G401.6 (cell line): Measurements from ENCODE around the gene SPECC1.
"Not testable (repeated sequence)": the region's sequence is repeated elsewhere in the genome, so short reads cannot be mapped to it uniquely, and the experiment has no call there.

Experiments
- FAIRE-seq: peaks from 2 replicates; lab custom pipeline; 2012; peaks lifted over from hg19 to GRCh38; lab: Jason Lieb, UNC

The SPECC1 gene

GRCh38 chr17:20241855-20242254 is 232.7 kb downstream of the SPECC1 start:
- FAIRE-seq: no peak

- FAIRE-seq: no peak
Observed at GRCh38 chr17:20242271-20242670, 233.1 kb downstream of the SPECC1 start.

GRCh38 chr17:20243524-20243923 is 234.4 kb downstream of the SPECC1 start:
- no peak for FAIRE-seq

GRCh38 chr17:20244671-20245070 is 235.5 kb downstream of the SPECC1 start:
- FAIRE-seq: no peak

GRCh38 chr17:20246692-20247091 is 237.5 kb downstream of the SPECC1 start:
- FAIRE-seq: no peak

- FAIRE-seq: no peak
Observed at GRCh38 chr17:20253323-20253722, 244.2 kb downstream of the SPECC1 start.

- FAIRE-seq: no peak
Observed at GRCh38 chr17:20254541-20254940, 245.4 kb downstream of the SPECC1 start.

- no peak for FAIRE-seq
Observed at GRCh38 chr17:20256144-20256543, 247.0 kb downstream of the SPECC1 start.

- FAIRE-seq: no peak
Observed at GRCh38 chr17:20257008-20257407, 247.8 kb downstream of the SPECC1 start.

GRCh38 chr17:20257798-20258197 is 248.6 kb downstream of the SPECC1 start:
- FAIRE-seq: no peak

GRCh38 chr17:20259668-20260067 is 250.5 kb downstream of the SPECC1 start:
- FAIRE-seq: no peak

GRCh38 chr17:20260268-20260667 is 251.1 kb downstream of the SPECC1 start:
- no peak for FAIRE-seq

- no peak for FAIRE-seq
Observed at GRCh38 chr17:20262226-20263114, 253.3 kb downstream of the SPECC1 start.

- not testable (repeated sequence) for FAIRE-seq
Observed at GRCh38 chr17:20263115-20263433, 253.9 kb downstream of the SPECC1 start.

GRCh38 chr17:20263595-20263994 is 254.4 kb downstream of the SPECC1 start:
- FAIRE-seq: no peak

GRCh38 chr17:20264996-20265395 is 255.8 kb downstream of the SPECC1 start:
- FAIRE-seq: no peak

- no peak for FAIRE-seq
Observed at GRCh38 chr17:20266806-20267458, 257.8 kb downstream of the SPECC1 start.

- FAIRE-seq: no peak
Observed at GRCh38 chr17:20267459-20267842, 258.3 kb downstream of the SPECC1 start.

- FAIRE-seq: no peak
Observed at GRCh38 chr17:20270369-20270768, 261.2 kb downstream of the SPECC1 start.

GRCh38 chr17:20271011-20271610 is 262.0 kb downstream of the SPECC1 start:
- FAIRE-seq: no peak

- no peak for FAIRE-seq
Observed at GRCh38 chr17:20273741-20274500, 264.8 kb downstream of the SPECC1 start.

- FAIRE-seq: no peak
Observed at GRCh38 chr17:20275653-20276052, 266.5 kb downstream of the SPECC1 start.

- no peak for FAIRE-seq
Observed at GRCh38 chr17:20276421-20276820, 267.3 kb downstream of the SPECC1 start.
